Left lung (tissue), 10 donors: ENCODE results near the gene ZDHHC13. TPM values are rescaled to one million over a fixed set of nuclear protein-coding genes. Genes with fewer than 3 reads are reported as not detected.

Experiments used
- ATAC-seq: fragments of 200-7000 bp; cut with Tn5 transposase; one replicate; pipeline ENCODE4 v1.9.1; 2020; ENCODE audit warnings: moderate library complexity
- DNase-seq, 4 donors: peaks; one replicate each; pipeline ENCODE4 v3.0.0-alpha.2; 2013 to 2020
- H3K27ac ChIP-seq, 2 donors: fragments of 200-600 bp; sonication (generic) in 1 of 2; one replicate each; pipeline versions ENCODE4 v1.5.0 to v1.8.0; 2020 to 2021
- H3K27me3 ChIP-seq, 2 donors: fragments of 200-600 bp; sonication (generic) in 1 of 2; one replicate each; pipeline versions ENCODE4 v1.5.0 to v1.8.0; 2020 to 2021
- H3K36me3 ChIP-seq, 2 donors: fragments of 200-600 bp; sonication (generic) in 1 of 2; one replicate each; pipeline versions ENCODE4 v1.5.0 to v1.8.0; 2020 to 2021
- H3K4me1 ChIP-seq, 2 donors: fragments of 200-600 bp; one replicate each; pipeline ENCODE4 v1.8.0; 2021
- H3K4me3 ChIP-seq, 2 donors: fragments of 200-600 bp; sonication (generic) in 1 of 2; one replicate each; pipeline versions ENCODE4 v1.5.0 to v1.8.0; 2020 to 2021; ENCODE audit warnings: mild to moderate bottlenecking in 1 of 2
- H3K9me3 ChIP-seq, 2 donors: fragments of 200-600 bp; sonication (generic) in 1 of 2; one replicate each; pipeline versions ENCODE4 v1.5.0 to v1.8.0; 2020 to 2021
- intact Hi-C, 2 donors: fragments of 100-400 bp; cut with DNase I; formaldehyde crosslinking; loops; one replicate each; pipeline versions ENCODE4 v1.11.2 to v1.14.2; 2022
- polyA plus RNA-seq, 6 donors: library from polyadenylated mRNA; unstranded; fragments of 120-200 nt; gene quantifications; one replicate each; pipeline ENCODE4 v1.2.1, GENCODE V29; 2013; ENCODE audit not compliant: insufficient read length in 6 of 6
- total RNA-seq, 2 donors: library from RNA; stranded (reverse); fragmentation: NEBNext Ultra II Directional; extraction: Animal tissue kit (Norgen Biotek cat#: 25700); gene quantifications; one replicate each; pipeline ENCODE4 v1.2.1, GENCODE V29; 2021
- TF ChIP-seq, protein P1 (sequence below), 2 donors: fragments of 200-600 bp; sonication (generic) in 1 of 2; IDR thresholded peaks; one replicate each; pipeline versions ENCODE4 v1.5.0 to v1.8.0; 2021; ENCODE audit warnings: antibody characterized with exemption in 2 of 2
- donor health status: DM: no; HTN: yes; CAD: no.
- donor health status: DM: no; HTN: no; CAD: no.

ZDHHC13 gene
- total and polyA plus RNA-seq, 8 donors = 13.7 to 37.9 (median 25.0) TPM

DNA sequence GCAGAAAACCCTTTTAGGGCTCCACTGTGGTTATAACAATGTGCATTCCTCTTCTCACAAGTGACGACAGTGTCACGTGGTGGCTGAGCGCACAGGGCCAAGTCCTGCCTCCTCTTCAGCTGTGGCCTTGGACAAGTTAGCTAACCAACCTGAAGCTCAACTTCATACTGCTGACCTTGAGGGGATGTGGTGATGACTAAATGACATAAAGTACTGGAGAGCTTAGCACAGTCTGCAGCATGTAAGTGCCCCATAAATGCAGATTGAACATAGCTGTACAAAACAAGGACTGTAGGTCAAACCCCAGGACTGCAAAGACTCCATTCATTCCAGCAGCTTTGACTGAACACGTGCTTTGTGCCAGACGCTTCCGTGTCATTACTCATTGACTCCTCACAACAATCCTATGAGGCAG lies 36.4 kb upstream of the ZDHHC13 start:
- Histone ChIP-seq H3K4me1 (no peaks in the 10 kb centered on the region), H3K27me3 (no peaks in the 10 kb centered on the region), H3K9me3 (no peaks in the 10 kb centered on the region), H3K27ac (no peak overlapping the region), H3K4me3 (no peak overlapping the region), H3K36me3 (no peaks in the 10 kb centered on the region)
- ATAC-seq (peak; percentile 67), DNase-seq (peak in 3 of 4 donors; percentile 45 to 67 (median 66))
- intact Hi-C loops = no loop called here
- TF ChIP-seq, protein P1, sequence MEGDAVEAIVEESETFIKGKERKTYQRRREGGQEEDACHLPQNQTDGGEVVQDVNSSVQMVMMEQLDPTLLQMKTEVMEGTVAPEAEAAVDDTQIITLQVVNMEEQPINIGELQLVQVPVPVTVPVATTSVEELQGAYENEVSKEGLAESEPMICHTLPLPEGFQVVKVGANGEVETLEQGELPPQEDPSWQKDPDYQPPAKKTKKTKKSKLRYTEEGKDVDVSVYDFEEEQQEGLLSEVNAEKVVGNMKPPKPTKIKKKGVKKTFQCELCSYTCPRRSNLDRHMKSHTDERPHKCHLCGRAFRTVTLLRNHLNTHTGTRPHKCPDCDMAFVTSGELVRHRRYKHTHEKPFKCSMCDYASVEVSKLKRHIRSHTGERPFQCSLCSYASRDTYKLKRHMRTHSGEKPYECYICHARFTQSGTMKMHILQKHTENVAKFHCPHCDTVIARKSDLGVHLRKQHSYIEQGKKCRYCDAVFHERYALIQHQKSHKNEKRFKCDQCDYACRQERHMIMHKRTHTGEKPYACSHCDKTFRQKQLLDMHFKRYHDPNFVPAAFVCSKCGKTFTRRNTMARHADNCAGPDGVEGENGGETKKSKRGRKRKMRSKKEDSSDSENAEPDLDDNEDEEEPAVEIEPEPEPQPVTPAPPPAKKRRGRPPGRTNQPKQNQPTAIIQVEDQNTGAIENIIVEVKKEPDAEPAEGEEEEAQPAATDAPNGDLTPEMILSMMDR (IDR thresholded peaks at IDR 0.05) = no peak

DNA sequence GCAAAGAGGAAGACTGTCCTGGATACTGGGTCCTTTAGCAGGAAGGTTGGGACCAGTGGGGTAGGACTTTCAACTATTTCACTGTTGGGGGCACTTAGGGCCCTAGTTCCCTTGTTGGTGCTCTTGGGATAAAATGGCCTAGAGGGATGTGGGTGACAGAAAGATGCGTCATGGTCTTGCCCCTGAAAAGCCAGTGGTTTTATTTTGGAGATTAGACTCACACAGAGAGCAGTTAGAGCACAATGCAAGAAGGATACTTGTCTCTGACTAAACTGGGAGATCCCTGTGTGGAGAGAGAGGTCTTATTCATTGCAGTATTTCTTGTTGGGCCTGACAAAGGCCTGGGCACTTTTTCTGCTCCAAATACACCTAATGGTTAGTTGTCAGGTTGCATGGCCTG lies 33.8 kb upstream of the ZDHHC13 start:
- Histone ChIP-seq H3K27me3 (no peaks in the 10 kb centered on the region), H3K9me3 (no peaks in the 10 kb centered on the region), H3K4me1 (no peaks in the 10 kb centered on the region), H3K4me3 (no peak overlapping the region), H3K36me3 (no peaks in the 10 kb centered on the region), H3K27ac (no peak overlapping the region)
- no peak for DNase-seq
- no peak for ATAC-seq
- intact Hi-C loops = no loop called here
- TF ChIP-seq, protein P1 (IDR thresholded peaks at IDR 0.05) = no peak

DNA sequence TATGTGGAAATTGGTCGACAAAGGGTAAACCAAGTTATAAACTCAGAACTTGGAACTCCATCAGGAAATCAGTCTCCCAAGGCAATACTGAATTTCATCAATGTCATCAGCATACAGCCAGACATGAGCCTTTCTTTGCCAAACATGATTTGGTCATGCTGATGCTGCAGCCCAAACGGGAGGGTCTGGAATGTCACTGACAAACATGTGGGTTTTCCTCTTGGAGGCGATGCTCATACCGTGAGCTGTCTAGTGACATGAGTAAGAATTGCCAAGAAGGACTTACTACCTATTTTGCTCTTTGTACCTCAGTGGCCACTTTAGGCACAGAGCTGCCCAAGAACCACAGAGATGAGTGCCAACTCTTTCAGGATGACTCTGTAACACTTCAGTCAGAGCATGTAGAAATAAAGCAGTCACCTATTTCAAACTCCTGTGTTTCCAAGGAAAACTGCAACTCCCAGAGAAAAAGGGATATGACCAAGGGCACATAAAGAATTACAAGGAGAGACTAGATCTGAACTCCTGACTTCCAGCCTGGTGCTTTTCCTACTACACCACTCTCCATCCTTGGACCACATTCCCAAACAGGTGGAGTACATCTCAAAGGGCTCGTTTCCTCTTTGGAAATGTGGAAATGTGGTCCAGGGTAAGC lies 32.2 kb upstream of the ZDHHC13 start:
- Histone ChIP-seq H3K4me3 (no peak overlapping the region), H3K36me3 (no peaks in the 10 kb centered on the region), H3K27me3 (no peaks in the 10 kb centered on the region), H3K4me1 (no peaks in the 10 kb centered on the region), H3K27ac (no peak overlapping the region), H3K9me3 (no peaks in the 10 kb centered on the region)
- DNase-seq (no peak), ATAC-seq (no peak)
- intact Hi-C loops = no loop called here
- TF ChIP-seq, protein P1 (IDR thresholded peaks at IDR 0.05) = no peak

DNA sequence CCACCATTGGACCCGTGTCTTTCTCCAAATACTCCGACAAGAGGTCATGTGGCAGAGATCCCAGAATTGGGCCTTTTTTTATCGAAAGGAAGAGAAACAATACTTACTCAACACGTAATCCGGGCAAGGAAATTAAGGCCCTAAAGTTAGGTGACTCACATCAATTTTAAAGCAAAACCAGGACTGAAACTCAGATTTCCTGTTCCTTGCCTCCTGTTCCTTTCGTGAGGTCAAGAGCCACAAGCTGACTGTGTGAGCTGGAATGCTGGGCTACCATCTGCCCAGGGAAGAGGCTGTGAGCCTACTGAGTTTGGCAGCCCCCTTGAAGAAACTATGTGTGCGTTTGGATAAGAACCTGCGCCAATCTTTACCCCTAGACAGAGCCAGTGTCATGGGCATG lies 29.3 kb upstream of the ZDHHC13 start:
- Histone ChIP-seq H3K27ac (no peak overlapping the region), H3K4me3 (no peak overlapping the region), H3K27me3 (no peaks in the 10 kb centered on the region), H3K36me3 (no peaks in the 10 kb centered on the region), H3K4me1 (no peaks in the 10 kb centered on the region), H3K9me3 (no peaks in the 10 kb centered on the region)
- ATAC-seq (no peak), DNase-seq (no peak)
- TF ChIP-seq, protein P1 (IDR thresholded peaks at IDR 0.05) = no peak
- intact Hi-C loops = no loop called here

DNA sequence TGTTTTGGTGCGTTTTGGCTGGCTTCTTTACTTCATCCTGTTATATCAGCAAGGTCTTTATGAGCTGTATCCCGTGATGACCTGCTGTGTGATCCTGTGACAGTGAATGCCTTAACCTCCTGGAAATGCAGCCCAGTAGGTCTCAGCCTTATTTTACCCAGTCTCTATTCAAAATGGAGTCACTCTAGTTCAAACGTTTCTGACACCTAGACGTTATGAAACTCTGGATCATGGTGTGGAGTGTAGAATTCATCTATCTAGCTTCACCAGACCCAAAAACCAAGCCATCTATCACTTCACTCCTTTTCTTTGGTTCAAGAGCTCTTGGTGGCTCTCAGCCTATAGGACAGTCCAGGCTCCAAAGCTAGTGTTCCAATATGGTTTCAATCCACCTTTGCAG lies 28.2 kb upstream of the ZDHHC13 start:
- TF ChIP-seq, protein P1 (IDR thresholded peaks at IDR 0.05) = no peak
- ATAC-seq = no peak
- no peak overlapping the region for H3K4me3 ChIP-seq
- no peaks in the 10 kb centered on the region for H3K36me3 ChIP-seq
- no peaks in the 10 kb centered on the region for H3K27me3 ChIP-seq
- H3K27ac ChIP-seq = no peak overlapping the region
- no peak for DNase-seq
- H3K9me3 ChIP-seq = no peaks in the 10 kb centered on the region
- intact Hi-C loops = no loop called here
- no peaks in the 10 kb centered on the region for H3K4me1 ChIP-seq
